Measurements from ENCODE around the gene THAP11.
A peak's percentile ranks its signal among the peaks of the same experiment; 100 is the strongest.

Gene THAP11

DNA sequence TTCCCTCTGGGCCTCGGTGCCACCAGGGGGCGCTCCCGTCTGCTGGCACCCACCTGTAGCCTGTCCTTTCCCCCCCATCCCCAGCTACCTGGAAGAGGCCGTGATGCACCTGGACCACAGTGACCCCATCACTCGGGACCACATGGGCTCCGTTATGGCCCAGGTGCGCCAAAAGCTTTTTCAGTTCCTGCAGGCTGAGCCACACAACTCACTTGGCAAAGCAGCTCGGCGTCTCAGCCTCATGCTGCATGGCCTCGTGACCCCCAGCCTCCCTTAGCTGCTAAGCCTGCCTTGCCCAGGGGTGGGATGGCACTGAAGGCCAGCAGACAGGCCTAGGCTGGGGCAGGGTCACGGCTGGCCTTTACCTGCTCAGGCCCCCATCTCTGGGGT is 41.7 kb downstream of the THAP11 start:
- peak; percentile 72 for DNase-seq (ENCODE audit: low spot score)

- DNase-seq (ENCODE audit: low spot score): no peak
These were observed 42.6 kb downstream of the THAP11 start, which contains the start of gene NRN1L for GRCh38 chr16:67884684-67885083. TSS of gene NRN1L (plus strand) at chr16:67884885. CDS start at chr16:67884904, 19 bp downstream.

DNA sequence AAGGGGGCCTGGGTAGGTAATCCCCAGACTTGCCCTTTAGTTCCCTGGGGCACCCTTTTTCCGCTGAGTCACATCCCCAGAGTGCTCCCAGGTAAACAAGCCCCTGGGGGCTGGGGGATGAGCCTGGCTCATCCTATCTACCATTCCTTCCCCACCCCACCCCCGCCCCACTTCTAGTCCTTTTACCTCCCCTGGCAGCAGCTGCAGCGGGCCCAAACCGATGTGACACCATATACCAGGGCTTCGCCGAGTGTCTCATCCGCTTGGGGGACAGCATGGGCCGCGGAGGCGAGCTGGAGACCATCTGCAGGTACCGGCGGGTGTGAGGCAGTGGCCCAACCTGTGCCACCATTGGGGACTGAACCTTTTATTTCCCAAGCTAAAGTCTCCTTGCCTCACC is 43.4 kb downstream of the THAP11 start:
- no peak for DNase-seq (ENCODE audit: low spot score)

DNA sequence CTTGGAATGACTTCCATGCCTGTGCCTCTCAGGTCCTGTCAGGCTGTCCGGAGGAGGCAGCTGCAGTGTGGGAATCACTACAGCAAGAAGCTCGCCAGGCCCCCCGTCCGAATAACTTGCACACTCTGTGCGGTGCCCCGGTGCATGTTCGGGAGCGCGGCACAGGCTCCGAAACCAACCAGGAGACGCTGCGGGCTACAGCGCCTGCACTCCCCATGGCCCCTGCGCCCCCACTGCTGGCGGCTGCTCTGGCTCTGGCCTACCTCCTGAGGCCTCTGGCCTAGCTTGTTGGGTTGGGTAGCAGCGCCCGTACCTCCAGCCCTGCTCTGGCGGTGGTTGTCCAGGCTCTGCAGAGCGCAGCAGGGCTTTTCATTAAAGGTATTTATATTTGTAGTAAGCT is 43.9 kb downstream of the THAP11 start:
- DNase-seq (ENCODE audit: low spot score): no peak

DNA sequence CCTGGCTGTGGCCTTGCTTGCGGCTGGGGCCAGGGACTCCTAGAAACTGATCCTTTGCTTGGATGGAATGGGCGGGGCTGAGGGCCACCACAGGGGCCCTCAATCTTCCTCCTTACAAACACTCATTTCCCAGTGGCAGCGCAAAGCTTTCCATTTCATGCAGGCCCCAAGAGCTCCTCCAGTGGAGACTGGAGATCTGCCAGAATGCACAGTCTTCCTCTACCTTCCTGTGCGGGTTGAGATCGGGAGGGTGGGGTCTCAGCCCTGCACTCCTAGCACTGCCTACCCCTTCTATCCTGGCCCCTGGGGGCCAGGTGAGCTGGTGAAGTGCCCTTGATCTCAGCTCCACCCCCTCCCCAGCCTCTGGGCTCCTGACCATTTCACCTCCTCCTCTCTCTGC is 44.3 kb downstream of the THAP11 start:
- no peak for DNase-seq (ENCODE audit: low spot score)

GRCh38 chr16:67888331-67888730 is 46.2 kb downstream of the THAP11 start:
- no peak for DNase-seq (ENCODE audit: low spot score)

GRCh38 chr16:67892375-67892774 is 50.3 kb downstream of the THAP11 start:
- no peak for DNase-seq (ENCODE audit: low spot score)

- DNase-seq (ENCODE audit: low spot score): peak; percentile 97
These were observed 51.0 kb downstream of the THAP11 start, which contains the start of gene PSKH1 for GRCh38 chr16:67892899-67893742. TSS of gene PSKH1 (plus strand) at chr16:67893254. CDS start at chr16:67908750, 15,496 bp downstream.

All from hematopoietic multipotent progenitor cell treated with erythropoietin and hydrocortisone succinate and interleukin-3 and kit ligand, for 15 days (in vitro differentiated cells).